Activated CD8-positive, alpha-beta T cell treated with anti-CD3 and anti-CD28 coated beads for 36 hours (primary cell): ENCODE measurements around the gene PIAS1. TPM values are rescaled to one million over a fixed set of nuclear protein-coding genes. Genes with fewer than 3 reads are reported as not detected.

ENCODE experiments used
- ATAC-seq: fragments of 200-7000 bp; cut with Tn5 transposase; one replicate; pipeline ENCODE4 v1.10.0; 2021; ENCODE audit warnings: mild to moderate bottlenecking, moderate library complexity
- CTCF ChIA-PET: fragments of 350-600 bp; sonication (Branson Sonifier 250); formaldehyde crosslinking; loops from one replicate; lab custom pipeline; 2021; ENCODE audit warnings: antibody characterized with exemption; lab: Charles Lee
- POLR2A ChIA-PET: fragments of 350-600 bp; sonication (Branson Sonifier 250); formaldehyde crosslinking; loops from one replicate; lab custom pipeline; 2021; ENCODE audit warnings: antibody characterized with exemption; lab: Charles Lee
- DNase-seq: peaks from one replicate; pipeline ENCODE4 v3.0.0-alpha.2; 2020
- H3K27ac Mint-ChIP-seq: one replicate; pipeline ENCODE4 v1.8.0; 2021; ENCODE audit warnings: mild to moderate bottlenecking, mixed read lengths
- H3K27me3 Mint-ChIP-seq: one replicate; pipeline ENCODE4 v1.8.0; 2021; ENCODE audit warnings: mixed read lengths
- H3K36me3 Mint-ChIP-seq: one replicate; pipeline ENCODE4 v1.8.0; 2021; ENCODE audit warnings: low read depth, mixed read lengths
- H3K4me1 Mint-ChIP-seq: one replicate; pipeline ENCODE4 v1.8.0; 2021; ENCODE audit warnings: low read depth, mixed read lengths
- H3K4me3 Mint-ChIP-seq: one replicate; pipeline ENCODE4 v1.8.0; 2021; ENCODE audit warnings: mild to moderate bottlenecking, moderate library complexity, mixed read lengths
- H3K9me3 Mint-ChIP-seq: one replicate; pipeline ENCODE4 v1.8.0; 2021; ENCODE audit warnings: mixed read lengths
- CTCF ChIP-seq: fragments of 200-600 bp; IDR thresholded peaks from one replicate; pipeline ENCODE4 v1.8.0; 2022; ENCODE audit warnings: antibody characterized with exemption, mild to moderate bottlenecking
- intact Hi-C: fragments of 100-400 bp; cut with micrococcal nuclease; formaldehyde crosslinking; loops from one replicate; pipeline ENCODE4 v1.10.0; 2022
- total RNA-seq, 2 experiments: library from RNA; stranded (reverse); gene quantifications; one replicate each; pipeline ENCODE4 v1.2.3, GENCODE V29; 2021

The PIAS1 gene
- total RNA-seq, 2 experiments from 2014 or later, result 26.0 to 29.8 TPM

- Mint-ChIP-seq H3K9me3 (no peaks in the 10 kb centered on the region), H3K36me3 (no peaks in the 10 kb centered on the region), H3K4me3 (no peak overlapping the region), H3K27ac (no peak overlapping the region), H3K4me1 (peaks cover 10% of the 10 kb centered on the region), H3K27me3 (peaks cover 2% of the 10 kb centered on the region)
- no peak for DNase-seq
- no peak for ATAC-seq
- CTCF ChIA-PET, result interaction anchor here (0.6 kb wide), 1 partner anchor 9 kb away, joined by 3 read pairs; no protein-coding TSS in a partner anchor
- POLR2A ChIA-PET, result no interaction called here
- no peak for TF ChIP-seq CTCF
- intact Hi-C loops, result no loop called here
Observed at GRCh38 chr15:68022061-68022460, 32.1 kb upstream of the PIAS1 start.

- no peak overlapping the region for H3K4me3 Mint-ChIP-seq
- ChIA-PET CTCF (no interaction called here), POLR2A (no interaction called here)
- no peak overlapping the region for H3K27ac Mint-ChIP-seq
- DNase-seq, result no peak
- TF ChIP-seq CTCF, result no peak
- H3K36me3 Mint-ChIP-seq, result no peaks in the 10 kb centered on the region
- no peaks in the 10 kb centered on the region for H3K9me3 Mint-ChIP-seq
- intact Hi-C loops, result no loop called here
- ATAC-seq, result no peak
- H3K27me3 Mint-ChIP-seq, result peaks cover 2% of the 10 kb centered on the region
- peaks cover 9% of the 10 kb centered on the region for H3K4me1 Mint-ChIP-seq
Observed at GRCh38 chr15:68023307-68024101, 30.6 kb upstream of the PIAS1 start.

DNA sequence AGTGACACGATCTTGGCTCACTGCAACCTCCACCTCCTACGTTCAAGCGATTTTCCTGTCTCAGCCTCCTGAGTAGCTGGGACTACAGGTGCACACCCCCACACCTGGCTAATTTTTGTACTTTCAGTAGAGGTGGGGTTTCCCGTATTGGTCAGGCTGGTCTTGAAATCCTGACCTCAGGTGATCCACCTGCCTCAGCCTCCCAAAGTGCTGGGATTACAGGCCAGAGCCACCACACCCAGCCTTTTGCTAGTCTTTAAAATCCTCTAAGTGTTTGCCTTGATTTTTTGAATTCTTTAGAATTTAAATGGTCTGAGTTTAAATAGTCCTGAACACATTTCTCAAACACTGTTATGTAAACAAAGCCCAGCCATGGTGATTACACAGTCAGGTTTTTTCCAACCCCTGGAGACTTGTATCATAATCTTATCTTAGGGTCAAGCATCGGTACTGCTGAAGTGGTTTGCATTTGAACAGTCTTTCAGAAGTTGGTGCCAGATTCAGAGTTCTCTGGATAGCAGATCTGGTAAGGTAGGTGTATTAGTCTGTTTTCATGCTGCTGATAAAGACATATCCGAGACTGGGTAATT, 28.2 kb upstream of the PIAS1 start:
- POLR2A ChIA-PET, result no interaction called here
- ATAC-seq (no peak), DNase-seq (no peak)
- Mint-ChIP-seq H3K9me3 (no peaks in the 10 kb centered on the region), H3K36me3 (no peaks in the 10 kb centered on the region), H3K27me3 (peaks cover 3% of the 10 kb centered on the region), H3K4me3 (no peak overlapping the region), H3K4me1 (peaks cover 2% of the 10 kb centered on the region), H3K27ac (no peak overlapping the region)
- CTCF ChIA-PET, result no interaction called here
- intact Hi-C loops, result no loop called here
- TF ChIP-seq CTCF, result no peak

DNA sequence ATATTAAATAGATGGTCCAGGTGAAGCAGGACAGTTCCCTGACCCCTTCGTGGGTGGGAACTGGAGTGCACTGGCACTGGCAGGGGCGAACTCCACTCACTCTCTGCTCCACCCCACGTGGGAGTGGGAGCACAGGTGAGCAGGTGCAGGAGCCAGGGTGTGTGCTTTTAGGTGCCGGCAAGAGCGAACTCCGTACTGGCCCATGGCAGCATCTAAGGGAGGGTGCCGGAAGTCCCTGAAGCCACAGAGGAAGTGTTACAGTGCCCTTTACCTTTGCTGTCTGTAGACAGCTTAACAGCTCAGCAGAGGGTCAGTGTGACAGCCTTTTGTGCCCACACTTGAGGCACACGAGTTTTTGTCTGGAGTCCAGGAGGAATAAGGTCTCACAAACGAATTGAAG, 26.7 kb upstream of the PIAS1 start:
- ChIA-PET CTCF (interaction anchor here (0.7 kb wide), 1 partner anchor 27 kb away, joined by 3 read pairs; the partner anchor contains the start of gene PIAS1), POLR2A (no interaction called here)
- Mint-ChIP-seq H3K36me3 (no peaks in the 10 kb centered on the region), H3K4me3 (no peak overlapping the region), H3K27me3 (peaks cover 3% of the 10 kb centered on the region), H3K4me1 (peaks cover 2% of the 10 kb centered on the region), H3K27ac (no peak overlapping the region), H3K9me3 (no peaks in the 10 kb centered on the region)
- no peak for ATAC-seq
- DNase-seq, result no peak
- TF ChIP-seq CTCF, result no peak
- intact Hi-C loops, result no loop called here
